IMR-90 (cell line): Measurements from ENCODE around the gene BAHD1. TPM values are rescaled to one million over a fixed set of nuclear protein-coding genes. Genes with fewer than 3 reads are reported as not detected.

ENCODE experiments used
- ATAC-seq: fragments of 200-7000 bp; cut with Tn5 transposase; 2 replicates; pipeline ENCODE4 v1.9.1; 2020; ENCODE audit warnings: low read depth, mild to moderate bottlenecking, moderate library complexity
- BruUV-seq: library from RNA; stranded (reverse); fragments of 400-500 nt; replicated peaks from 2 replicates; lab custom pipeline; 2021; lab: Mats Ljungman, UMichigan
- CTCF ChIA-PET: fragments of 300-600 bp; formaldehyde crosslinking; extraction: SDS; loops from one replicate; lab custom pipeline; 2021; ENCODE audit warnings: antibody characterized with exemption; lab: Yijun Ruan, JAX
- POLR2A ChIA-PET: fragments of 300-600 bp; sonication (Branson Sonifier 250); formaldehyde crosslinking; loops from one replicate; lab custom pipeline; 2022; ENCODE audit warnings: antibody characterized with exemption; ENCODE audit not compliant: unreplicated experiment; lab: Charles Lee
- DNase-seq: peaks from one replicate; pipeline ENCODE4 v3.0.0; 2013
- H2AFZ ChIP-seq: replicated peaks from 2 replicates; pipeline ENCODE3; 2013; ENCODE audit warnings: low read length, mild to moderate bottlenecking; ENCODE audit not compliant: poor library complexity
- H2AK5ac ChIP-seq: 2 replicates; pipeline ENCODE4 v1.6.1; 2013; ENCODE audit warnings: low read depth, low read length, inconsistent platforms
- H2AK9ac ChIP-seq: replicated peaks from 2 replicates; pipeline ENCODE3; 2013; ENCODE audit warnings: mild to moderate bottlenecking, low read depth, low read length, moderate library complexity; ENCODE audit not compliant: poor library complexity
- H2BK120ac ChIP-seq: 2 replicates; pipeline ENCODE4 v1.6.1; 2013; ENCODE audit warnings: low read depth, low read length, inconsistent platforms
- H2BK15ac ChIP-seq: 3 replicates; pipeline ENCODE4 v1.6.1; 2013; ENCODE audit warnings: low read depth, low read length, inconsistent platforms
- H2BK20ac ChIP-seq: 2 replicates; pipeline ENCODE4 v1.6.1; 2013; ENCODE audit warnings: low read depth, mild to moderate bottlenecking, inconsistent platforms, low read length, moderate library complexity
- H2BK5ac ChIP-seq: 2 replicates; pipeline ENCODE4 v1.6.1; 2013; ENCODE audit warnings: mild to moderate bottlenecking, low read depth, low read length, inconsistent platforms; ENCODE audit not compliant: poor library complexity, severe bottlenecking
- H3K14ac ChIP-seq: replicated peaks from 2 replicates; pipeline ENCODE4 v1.6.1; 2013; ENCODE audit warnings: low read depth, low read length, inconsistent platforms
- H3K18ac ChIP-seq: 2 replicates; pipeline ENCODE4 v1.6.1; 2013; ENCODE audit warnings: low read depth, low read length, control low read depth
- H3K23ac ChIP-seq: 2 replicates; pipeline ENCODE4 v1.6.1; 2013; ENCODE audit warnings: low read depth, low read length, inconsistent platforms
- H3K27ac ChIP-seq: 2 replicates; pipeline ENCODE4 v1.5.1; 2013; ENCODE audit warnings: mild to moderate bottlenecking, control low read depth, low read length; ENCODE audit not compliant: insufficient read depth
- H3K27me3 ChIP-seq: 2 replicates; pipeline ENCODE4 v1.6.1; 2013; ENCODE audit warnings: low read length; ENCODE audit not compliant: control insufficient read depth, insufficient read depth
- H3K36me3 ChIP-seq: 2 replicates; pipeline ENCODE4 v1.6.1; 2013; ENCODE audit warnings: low read length, mixed read lengths; ENCODE audit not compliant: control insufficient read depth, insufficient read depth
- H3K4ac ChIP-seq: 2 replicates; pipeline ENCODE4 v1.6.1; 2013; ENCODE audit warnings: low read depth, low read length, inconsistent platforms
- H3K4me1 ChIP-seq: 2 replicates; pipeline ENCODE4 v1.6.1; 2013; ENCODE audit warnings: low read length, mixed read lengths; ENCODE audit not compliant: control insufficient read depth, insufficient read depth
- H3K4me2 ChIP-seq: 2 replicates; pipeline ENCODE4 v1.6.1; 2013; ENCODE audit warnings: low read depth, mild to moderate bottlenecking, control low read depth, low read length, moderate library complexity
- H3K4me3 ChIP-seq: 2 replicates; pipeline ENCODE4 v1.5.1; 2013; ENCODE audit warnings: low read depth, mild to moderate bottlenecking, control low read depth, low read length, moderate library complexity; ENCODE audit not compliant: insufficient read depth
- H3K56ac ChIP-seq: 2 replicates; pipeline ENCODE4 v1.6.1; 2013; ENCODE audit warnings: low read length, inconsistent platforms; ENCODE audit not compliant: insufficient read depth; ENCODE audit errors: extremely low read depth
- H3K79me1 ChIP-seq, 2 experiments: 2 replicates each; pipeline ENCODE4 v1.6.1; 2013; ENCODE audit warnings: low read length in 2 of 2, inconsistent platforms in 1 of 2, low read depth in 1 of 2
- H3K9ac ChIP-seq: 2 replicates; pipeline ENCODE4 v1.6.1; 2013; ENCODE audit warnings: low read depth, low read length, control low read depth
- H3K9me1 ChIP-seq: 2 replicates; pipeline ENCODE4 v1.6.1; 2013; ENCODE audit warnings: low read length, inconsistent platforms; ENCODE audit not compliant: insufficient read depth
- H3K9me3 ChIP-seq: 2 replicates; pipeline ENCODE4 v1.6.1; 2013; ENCODE audit warnings: low read length; ENCODE audit not compliant: control insufficient read depth, insufficient read depth
- H4K20me1 ChIP-seq: 2 replicates; pipeline ENCODE4 v1.6.1; 2013; ENCODE audit warnings: low read length, inconsistent platforms; ENCODE audit not compliant: insufficient read depth
- H4K5ac ChIP-seq: 2 replicates; pipeline ENCODE4 v1.6.1; 2013; ENCODE audit warnings: mild to moderate bottlenecking, low read depth, low read length, control low read depth
- H4K8ac ChIP-seq, 2 experiments: 2 replicates each; pipeline ENCODE4 v1.6.1; 2013; ENCODE audit warnings: low read depth in 2 of 2, low read length in 2 of 2, control low read depth in 1 of 2, inconsistent platforms in 1 of 2
- H4K91ac ChIP-seq: 2 replicates; pipeline ENCODE4 v1.6.1; 2013; ENCODE audit warnings: low read depth, low read length, inconsistent platforms; ENCODE audit not compliant: insufficient read depth
- MAZ ChIP-seq: IDR thresholded peaks from 2 replicates; pipeline ENCODE4 v1.6.1; 2012; ENCODE audit warnings: low read depth, mild to moderate bottlenecking, low read length, improper control_type of control experiment, moderate library complexity, borderline replicate concordance
- RCOR1 ChIP-seq: IDR thresholded peaks from 2 replicates; pipeline ENCODE4 v1.6.1; 2012; ENCODE audit warnings: mild to moderate bottlenecking, low read length, improper control_type of control experiment; ENCODE audit not compliant: insufficient replicate concordance
- WGBS, 2 experiments: methylation state at CpG; one replicate each; pipeline versions ENCODE4 v1.1.5 to v1.1.7; 2013; ENCODE audit warnings: missing lambda C conversion rate in 2 of 2; ENCODE audit not compliant: insufficient read length in 1 of 2; ENCODE audit errors: extremely low coverage in 2 of 2; 5-methylcytosine and 5-hydroxymethylcytosine counted together
- dilution Hi-C: fragments of 300-500 bp; cut with HindIII; formaldehyde crosslinking; loops from one replicate; pipeline ENCODE4 v1.14.3; 2018; ENCODE audit warnings: low sequenced_read_pairs; ENCODE audit not compliant: unreplicated experiment
- in situ Hi-C: fragments of 300-500 bp; cut with MboI; formaldehyde crosslinking; loops from 3 replicates; pipeline ENCODE4 v1.14.3; 2019; ENCODE audit warnings: low sequenced_read_pairs, inconsistent platforms, mixed read lengths
- intact Hi-C: fragments of 100-400 bp; cut with micrococcal nuclease; formaldehyde crosslinking; loops from 2 replicates; pipeline ENCODE4 v1.10.0; 2022
- polyA plus RNA-seq, 3 experiments: library from polyadenylated mRNA; depleted of rRNA; stranded (reverse); fragments of >200 nt; gene quantifications; 2 replicates each; pipeline ENCODE4 v1.2.3, GENCODE V29; 2012; ENCODE audit warnings: low replicate concordance in 1 of 3
- total RNA-seq: library from RNA; depleted of rRNA; stranded (reverse); fragments of >200 nt; gene quantifications from 2 replicates; pipeline ENCODE4 v1.2.3, GENCODE V29; 2012

The BAHD1 gene
- total and polyA plus RNA-seq, 2 of the 4 experiments (the other 2 are of a cell fraction) = 3.0 to 8.7 TPM

DNA sequence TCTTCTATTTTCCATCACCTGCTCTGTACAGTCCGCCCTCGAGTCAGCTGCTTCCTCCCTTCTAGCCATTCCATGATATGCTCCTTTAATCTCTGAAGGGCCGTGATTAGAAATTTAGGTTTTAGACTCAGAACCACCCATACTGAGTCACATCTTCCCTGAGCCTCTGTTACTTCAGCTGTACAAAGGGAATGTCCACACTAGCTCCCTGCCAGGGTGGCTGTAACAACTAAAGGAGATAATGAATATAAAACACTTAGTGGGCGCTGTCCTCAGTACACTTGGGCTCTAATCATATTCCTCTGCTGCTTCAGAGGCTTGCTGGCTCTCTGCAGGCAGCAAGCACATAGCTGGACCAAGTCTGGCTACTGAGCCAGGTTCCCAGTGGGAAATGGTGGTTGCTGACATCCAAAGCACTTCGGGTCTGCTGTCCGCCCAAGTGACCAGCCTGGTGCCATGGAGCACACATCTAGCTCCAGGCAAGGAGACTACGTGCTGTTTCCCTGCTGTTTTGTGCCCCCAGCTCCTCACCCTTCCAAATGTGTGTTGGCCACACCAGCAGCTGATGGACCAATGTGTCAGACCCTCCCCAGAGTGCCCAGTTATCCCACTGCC, 29.1 kb downstream of the BAHD1 start:
- in situ Hi-C loops = no loop called here
- POLR2A ChIA-PET = no interaction called here

More for the DNA sequence above, 29.1 kb downstream of the BAHD1 start:
- H2BK120ac ChIP-seq = peak overlapping the region; percentile 66; the same call in 1 of the 2 replicates
- no peak overlapping the region for H3K56ac ChIP-seq
- H3K27me3 ChIP-seq = no peaks in the 10 kb centered on the region
- peak overlapping the region; percentile 72 for H3K4ac ChIP-seq
- H2AFZ ChIP-seq = peak overlapping the region; percentile 96
- peaks cover 6 to 18% of the 10 kb centered on the region in 2 experiments; a peak in 3 of 4 replicates for H3K79me1 ChIP-seq
- H4K8ac ChIP-seq = peak overlapping the region; percentile 75 to 87; a peak in 3 of 4 replicates
- CTCF ChIA-PET = no interaction called here
- H3K27ac ChIP-seq = no peak overlapping the region; the same call in 1 of the 2 replicates
- H3K4me3 ChIP-seq = no peak overlapping the region
- no peaks in the 10 kb centered on the region for H4K20me1 ChIP-seq
- H3K9me3 ChIP-seq = no peaks in the 10 kb centered on the region
- WGBS, 2 experiments = 85% methylated on average over 3 of the region's 7 CpGs; no CpG with 5 or more reads in 1 of the 2 experiments
- H3K9ac ChIP-seq = no peak overlapping the region
- H2BK15ac ChIP-seq = no peak overlapping the region
- ATAC-seq = no peak
- no peak overlapping the region for H4K5ac ChIP-seq
- peak; percentile 13 for DNase-seq
- H3K23ac ChIP-seq = peak overlapping the region; percentile 47
- peaks cover 12% of the 10 kb centered on the region for H3K4me1 ChIP-seq
- H3K36me3 ChIP-seq = peaks cover 24% of the 10 kb centered on the region
- peak overlapping the region; percentile 46 for H3K14ac ChIP-seq
- dilution Hi-C loops = no loop called here
- H2BK5ac ChIP-seq = no peak overlapping the region
- BruUV-seq = no TSS peak
- peak overlapping the region; percentile 81 for H2AK9ac ChIP-seq
- intact Hi-C loops = no loop called here
- no peak overlapping the region; the same call in 1 of the 2 replicates for H3K4me2 ChIP-seq
- peaks cover 16% of the 10 kb centered on the region for H3K9me1 ChIP-seq
- no peak overlapping the region; the same call in 1 of the 2 replicates for H2BK20ac ChIP-seq
- TF ChIP-seq MAZ (no peak), RCOR1 (no peak)
- H2AK5ac ChIP-seq = peak overlapping the region; percentile 92
- peak overlapping the region; percentile 89; the same call in 1 of the 2 replicates for H4K91ac ChIP-seq
- H3K18ac ChIP-seq = no peak overlapping the region
